Activated CD8-positive, alpha-beta T cell treated with anti-CD3 and anti-CD28 coated beads for 36 hours (primary cell): ENCODE results near the gene LDHAL6B. TPM values are rescaled to one million over a fixed set of nuclear protein-coding genes. Genes with fewer than 3 reads are reported as not detected.
A peak's percentile ranks its signal among the peaks of the same experiment; 100 is the strongest.

Experiments
- ATAC-seq: fragments of 200-7000 bp; cut with Tn5 transposase; one replicate; pipeline ENCODE4 v1.10.0; 2021; ENCODE audit warnings: mild to moderate bottlenecking, moderate library complexity
- CTCF ChIA-PET: fragments of 350-600 bp; sonication (Branson Sonifier 250); formaldehyde crosslinking; loops from one replicate; lab custom pipeline; 2021; ENCODE audit warnings: antibody characterized with exemption; lab: Charles Lee
- POLR2A ChIA-PET: fragments of 350-600 bp; sonication (Branson Sonifier 250); formaldehyde crosslinking; loops from one replicate; lab custom pipeline; 2021; ENCODE audit warnings: antibody characterized with exemption; lab: Charles Lee
- DNase-seq: peaks from one replicate; pipeline ENCODE4 v3.0.0-alpha.2; 2020
- H3K27ac Mint-ChIP-seq: one replicate; pipeline ENCODE4 v1.8.0; 2021; ENCODE audit warnings: mild to moderate bottlenecking, mixed read lengths
- H3K27me3 Mint-ChIP-seq: one replicate; pipeline ENCODE4 v1.8.0; 2021; ENCODE audit warnings: mixed read lengths
- H3K36me3 Mint-ChIP-seq: one replicate; pipeline ENCODE4 v1.8.0; 2021; ENCODE audit warnings: low read depth, mixed read lengths
- H3K4me1 Mint-ChIP-seq: one replicate; pipeline ENCODE4 v1.8.0; 2021; ENCODE audit warnings: low read depth, mixed read lengths
- H3K4me3 Mint-ChIP-seq: one replicate; pipeline ENCODE4 v1.8.0; 2021; ENCODE audit warnings: mild to moderate bottlenecking, moderate library complexity, mixed read lengths
- H3K9me3 Mint-ChIP-seq: one replicate; pipeline ENCODE4 v1.8.0; 2021; ENCODE audit warnings: mixed read lengths
- intact Hi-C: fragments of 100-400 bp; cut with micrococcal nuclease; formaldehyde crosslinking; loops from one replicate; pipeline ENCODE4 v1.10.0; 2022
- total RNA-seq, 2 experiments: library from RNA; stranded (reverse); gene quantifications; one replicate each; pipeline ENCODE4 v1.2.3, GENCODE V29; 2021
- TF ChIP-seq, protein P1 (sequence below): fragments of 200-600 bp; IDR thresholded peaks from one replicate; pipeline ENCODE4 v1.8.0; 2022; ENCODE audit warnings: antibody characterized with exemption, mild to moderate bottlenecking

The LDHAL6B gene
- total RNA-seq, 2 experiments from 2014 or later: not detected

DNA sequence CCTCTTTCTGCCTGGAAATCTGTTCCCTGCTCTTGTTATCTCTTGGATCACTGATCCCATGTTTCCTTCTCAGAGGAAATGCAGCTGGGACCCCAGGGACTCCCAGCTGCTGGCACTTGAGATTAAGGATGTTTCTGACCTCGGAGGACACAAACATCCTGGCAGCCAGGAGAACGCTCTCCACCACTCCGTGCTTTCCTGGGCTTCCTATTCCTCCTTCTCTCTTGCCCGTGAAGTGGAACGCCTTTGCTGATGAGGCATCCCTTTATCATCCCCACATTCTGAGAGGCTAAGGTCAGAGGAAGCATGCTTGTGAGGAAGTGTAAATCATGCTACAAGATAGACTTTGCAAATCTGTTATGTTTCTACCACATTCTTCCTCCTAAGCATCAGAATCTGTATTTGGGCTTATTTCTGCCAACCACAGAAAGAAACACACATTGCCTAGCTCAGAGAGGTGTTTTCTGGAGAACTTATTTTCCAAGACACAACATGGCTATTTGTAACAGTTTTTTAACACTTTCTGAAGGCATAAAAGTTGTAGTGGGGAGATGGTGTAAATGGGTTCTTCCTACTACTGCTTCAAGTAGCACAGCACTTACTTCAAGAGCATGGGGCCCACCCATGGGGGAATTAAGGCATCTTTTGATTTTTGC lies 25.6 kb upstream of the LDHAL6B start:
- H3K27ac Mint-ChIP-seq: no peak overlapping the region
- H3K4me1 Mint-ChIP-seq: no peaks in the 10 kb centered on the region
- H3K27me3 Mint-ChIP-seq: peaks cover 10% of the 10 kb centered on the region
- H3K36me3 Mint-ChIP-seq: peaks cover 3% of the 10 kb centered on the region
- TF ChIP-seq, protein P1, sequence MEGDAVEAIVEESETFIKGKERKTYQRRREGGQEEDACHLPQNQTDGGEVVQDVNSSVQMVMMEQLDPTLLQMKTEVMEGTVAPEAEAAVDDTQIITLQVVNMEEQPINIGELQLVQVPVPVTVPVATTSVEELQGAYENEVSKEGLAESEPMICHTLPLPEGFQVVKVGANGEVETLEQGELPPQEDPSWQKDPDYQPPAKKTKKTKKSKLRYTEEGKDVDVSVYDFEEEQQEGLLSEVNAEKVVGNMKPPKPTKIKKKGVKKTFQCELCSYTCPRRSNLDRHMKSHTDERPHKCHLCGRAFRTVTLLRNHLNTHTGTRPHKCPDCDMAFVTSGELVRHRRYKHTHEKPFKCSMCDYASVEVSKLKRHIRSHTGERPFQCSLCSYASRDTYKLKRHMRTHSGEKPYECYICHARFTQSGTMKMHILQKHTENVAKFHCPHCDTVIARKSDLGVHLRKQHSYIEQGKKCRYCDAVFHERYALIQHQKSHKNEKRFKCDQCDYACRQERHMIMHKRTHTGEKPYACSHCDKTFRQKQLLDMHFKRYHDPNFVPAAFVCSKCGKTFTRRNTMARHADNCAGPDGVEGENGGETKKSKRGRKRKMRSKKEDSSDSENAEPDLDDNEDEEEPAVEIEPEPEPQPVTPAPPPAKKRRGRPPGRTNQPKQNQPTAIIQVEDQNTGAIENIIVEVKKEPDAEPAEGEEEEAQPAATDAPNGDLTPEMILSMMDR: no peak
- DNase-seq (no peak), ATAC-seq (no peak)
- H3K4me3 Mint-ChIP-seq: no peak overlapping the region
- peaks cover 11% of the 10 kb centered on the region for H3K9me3 Mint-ChIP-seq
- ChIA-PET POLR2A (no interaction called here), CTCF (no interaction called here)
- intact Hi-C loops: no loop called here

- Mint-ChIP-seq H3K36me3 (peaks cover 3% of the 10 kb centered on the region), H3K4me1 (no peaks in the 10 kb centered on the region), H3K27me3 (no peaks in the 10 kb centered on the region), H3K4me3 (no peak overlapping the region), H3K9me3 (peaks cover 11% of the 10 kb centered on the region), H3K27ac (no peak overlapping the region)
- ATAC-seq (peak; percentile 47), DNase-seq (no peak)
- intact Hi-C loops: no loop called here
- POLR2A ChIA-PET: no interaction called here
- TF ChIP-seq, protein P1: no peak
- CTCF ChIA-PET: interaction anchor here (0.6 to 1.1 kb wide), 4 partner anchors 20 to 233 kb away, joined by 3 to 4 read pairs (median 3); no protein-coding TSS in a partner anchor
Measured at GRCh38 chr15:59185725-59186124, 20.9 kb upstream of the LDHAL6B start.

GRCh38 chr15:59186501-59186900 lies 20.1 kb upstream of the LDHAL6B start:
- DNase-seq (no peak), ATAC-seq (no peak)
- Mint-ChIP-seq H3K36me3 (peaks cover 3% of the 10 kb centered on the region), H3K9me3 (peaks cover 9% of the 10 kb centered on the region), H3K27ac (no peak overlapping the region), H3K27me3 (no peaks in the 10 kb centered on the region), H3K4me3 (no peak overlapping the region), H3K4me1 (no peaks in the 10 kb centered on the region)
- CTCF ChIA-PET: interaction anchor here (0.9 kb wide), 1 partner anchor 234 kb away, joined by 4 read pairs; no protein-coding TSS in a partner anchor
- TF ChIP-seq, protein P1: no peak
- POLR2A ChIA-PET: no interaction called here
- intact Hi-C loops: no loop called here

- TF ChIP-seq, protein P1: no peak
- H3K4me3 Mint-ChIP-seq: no peak overlapping the region
- no peaks in the 10 kb centered on the region for H3K4me1 Mint-ChIP-seq
- H3K27ac Mint-ChIP-seq: no peak overlapping the region
- no peaks in the 10 kb centered on the region for H3K9me3 Mint-ChIP-seq
- POLR2A ChIA-PET: no interaction called here
- CTCF ChIA-PET: no interaction called here
- no peaks in the 10 kb centered on the region for H3K36me3 Mint-ChIP-seq
- ATAC-seq (no peak), DNase-seq (no peak)
- intact Hi-C loops: no loop called here
- no peaks in the 10 kb centered on the region for H3K27me3 Mint-ChIP-seq
Measured at GRCh38 chr15:59189241-59189640, 17.4 kb upstream of the LDHAL6B start.

DNA sequence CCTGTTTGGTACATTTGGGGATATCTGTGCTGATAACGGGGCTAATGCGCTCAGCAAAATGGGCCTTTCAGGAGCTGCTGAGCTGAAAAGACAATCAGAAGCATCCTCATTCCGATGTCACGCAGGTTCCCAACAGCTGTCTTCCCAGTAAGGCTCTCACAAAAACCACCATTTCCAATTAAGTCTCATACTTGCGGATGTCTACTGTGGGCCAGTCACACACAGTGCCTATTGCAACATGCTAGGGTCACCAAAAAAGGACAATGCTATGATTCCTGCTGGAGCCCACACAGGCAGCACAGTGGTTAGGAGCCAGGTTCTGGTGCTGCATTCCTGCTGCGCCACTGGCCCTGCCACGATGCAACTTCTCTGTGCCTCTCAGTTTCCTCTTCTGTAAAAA lies 16.4 kb upstream of the LDHAL6B start:
- DNase-seq: no peak
- intact Hi-C loops: no loop called here
- no peak overlapping the region for H3K4me3 Mint-ChIP-seq
- no peaks in the 10 kb centered on the region for H3K9me3 Mint-ChIP-seq
- ChIA-PET POLR2A (no interaction called here), CTCF (no interaction called here)
- TF ChIP-seq, protein P1: no peak
- H3K27me3 Mint-ChIP-seq: no peaks in the 10 kb centered on the region
- no peak overlapping the region for H3K27ac Mint-ChIP-seq
- ATAC-seq: no peak
- H3K36me3 Mint-ChIP-seq: no peaks in the 10 kb centered on the region
- no peaks in the 10 kb centered on the region for H3K4me1 Mint-ChIP-seq
